Measurements from ENCODE around the gene USP10.
"Not testable (repeated sequence)": the region's sequence is repeated elsewhere in the genome, so short reads cannot be mapped to it uniquely, and the experiment has no call there.

The USP10 gene

GRCh38 chr16:84687715-84688114 lies 12.1 kb upstream of the USP10 start:
- peak; percentile 94 for DNase-seq (ENCODE audit: low read depth)
- TF ChIP-seq CTCF (conservative IDR thresholded peaks at IDR 0.05; ENCODE audit: low read length): no peak
- H3K4me3 ChIP-seq (ENCODE audit: low read length): no peak overlapping the region

GRCh38 chr16:84688163-84688562 lies 11.6 kb upstream of the USP10 start:
- DNase-seq (ENCODE audit: low read depth): not testable (repeated sequence)

GRCh38 chr16:84689111-84689510 lies 10.7 kb upstream of the USP10 start:
- peak; percentile 93 for DNase-seq (ENCODE audit: low read depth)
- no peak for TF ChIP-seq CTCF (conservative IDR thresholded peaks at IDR 0.05; ENCODE audit: low read length)
- H3K4me3 ChIP-seq (ENCODE audit: low read length): no peak overlapping the region

More at GRCh38 chr16:84688163-84688562, 11.6 kb upstream of the USP10 start:
- not testable (repeated sequence) for H3K4me3 ChIP-seq (ENCODE audit: low read length)

GRCh38 chr16:84690088-84690819 lies 9.5 kb upstream of the USP10 start:
- no peak for TF ChIP-seq CTCF (conservative IDR thresholded peaks at IDR 0.05; ENCODE audit: low read length)
- H3K4me3 ChIP-seq (ENCODE audit: low read length): no peak overlapping the region
- DNase-seq (ENCODE audit: low read depth): no peak

GRCh38 chr16:84692451-84693214 lies 7.2 kb upstream of the USP10 start:
- no peak for TF ChIP-seq CTCF (conservative IDR thresholded peaks at IDR 0.05; ENCODE audit: low read length)
- DNase-seq (ENCODE audit: low read depth): no peak
- no peak overlapping the region for H3K4me3 ChIP-seq (ENCODE audit: low read length)

GRCh38 chr16:84693869-84694268 lies 5.9 kb upstream of the USP10 start:
- not testable (repeated sequence) for H3K4me3 ChIP-seq (ENCODE audit: low read length); DNase-seq (ENCODE audit: low read depth)

GRCh38 chr16:84694980-84695379 lies 4.8 kb upstream of the USP10 start:
- no peak for TF ChIP-seq CTCF (conservative IDR thresholded peaks at IDR 0.05; ENCODE audit: low read length)
- H3K4me3 ChIP-seq (ENCODE audit: low read length): no peak overlapping the region
- DNase-seq (ENCODE audit: low read depth): no peak

GRCh38 chr16:84699147-84699711 lies 571 bp upstream of the USP10 start:
- DNase-seq (ENCODE audit: low read depth): no peak
- TF ChIP-seq CTCF (conservative IDR thresholded peaks at IDR 0.05; ENCODE audit: low read length): no peak
- peak overlapping the region; percentile 81 for H3K4me3 ChIP-seq (ENCODE audit: low read length)
